Endothelial cell (in vitro differentiated cells): Measurements from ENCODE around the gene GPAM. TPM values are rescaled to one million over a fixed set of nuclear protein-coding genes. Genes with fewer than 3 reads are reported as not detected.

Source experiments
- DNase-seq: peaks from one replicate; pipeline ENCODE4 v3.0.0; 2021; ENCODE audit warnings: low spot score
- H3K27ac Mint-ChIP-seq: one replicate; pipeline ENCODE4 v1.8.0; 2021; ENCODE audit warnings: mixed read lengths, inconsistent platforms; ENCODE audit not compliant: unreplicated experiment
- H3K27me3 Mint-ChIP-seq: one replicate; pipeline ENCODE4 v1.8.0; 2021; ENCODE audit warnings: mild to moderate bottlenecking, moderate library complexity, mixed read lengths, inconsistent platforms; ENCODE audit not compliant: unreplicated experiment
- H3K36me3 Mint-ChIP-seq: one replicate; pipeline ENCODE4 v1.8.0; 2021; ENCODE audit warnings: mild to moderate bottlenecking, low read depth, mixed read lengths, inconsistent platforms; ENCODE audit not compliant: unreplicated experiment
- H3K4me1 Mint-ChIP-seq: one replicate; pipeline ENCODE4 v1.8.0; 2021; ENCODE audit warnings: mild to moderate bottlenecking, mixed read lengths, inconsistent platforms; ENCODE audit not compliant: unreplicated experiment
- H3K4me3 Mint-ChIP-seq: one replicate; pipeline ENCODE4 v1.8.0; 2021; ENCODE audit warnings: mild to moderate bottlenecking, mixed read lengths, inconsistent platforms; ENCODE audit not compliant: unreplicated experiment
- H3K9me3 Mint-ChIP-seq: one replicate; pipeline ENCODE4 v1.8.0; 2021; ENCODE audit warnings: mixed read lengths, inconsistent platforms; ENCODE audit not compliant: unreplicated experiment
- total RNA-seq: library from RNA; stranded (reverse); fragmentation: NEBNext Ultra II Directional; extraction: Animal tissue kit (Norgen Biotek cat#: 25700); gene quantifications from one replicate; pipeline ENCODE4 v1.2.1, GENCODE V29; 2021; ENCODE audit not compliant: unreplicated experiment
- TF ChIP-seq, protein P1 (sequence below): fragments of 200-600 bp; sonication (generic); IDR thresholded peaks from one replicate; pipeline ENCODE4 v1.5.0; 2021; ENCODE audit warnings: antibody characterized with exemption; ENCODE audit not compliant: unreplicated experiment

The GPAM gene
- total RNA-seq, 1 donor from 2014 or later, result 11.5 TPM

DNA sequence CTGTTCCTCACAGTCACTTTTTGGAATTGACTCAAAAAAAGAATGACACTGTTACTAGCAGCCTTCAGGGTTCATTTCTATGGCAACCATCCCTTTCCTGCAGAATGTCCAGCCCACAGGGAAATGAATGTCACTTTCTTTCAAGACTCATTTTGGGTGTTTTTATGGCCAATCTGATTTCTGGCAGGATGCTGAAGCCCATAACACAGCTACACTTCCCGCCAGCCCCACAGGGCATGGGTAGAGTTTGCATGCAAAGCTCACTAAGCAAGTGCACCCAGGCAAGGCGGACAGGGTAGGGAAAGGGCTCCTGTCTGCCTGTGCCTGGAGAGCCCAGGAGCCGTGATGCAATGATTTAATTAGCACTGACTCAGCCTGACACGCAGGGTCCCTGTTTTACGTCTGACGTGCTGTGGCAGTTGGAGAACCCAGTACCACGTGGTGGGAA lies 26.1 kb upstream of the GPAM start:
- no peak overlapping the region for H3K27ac Mint-ChIP-seq
- TF ChIP-seq, protein P1, sequence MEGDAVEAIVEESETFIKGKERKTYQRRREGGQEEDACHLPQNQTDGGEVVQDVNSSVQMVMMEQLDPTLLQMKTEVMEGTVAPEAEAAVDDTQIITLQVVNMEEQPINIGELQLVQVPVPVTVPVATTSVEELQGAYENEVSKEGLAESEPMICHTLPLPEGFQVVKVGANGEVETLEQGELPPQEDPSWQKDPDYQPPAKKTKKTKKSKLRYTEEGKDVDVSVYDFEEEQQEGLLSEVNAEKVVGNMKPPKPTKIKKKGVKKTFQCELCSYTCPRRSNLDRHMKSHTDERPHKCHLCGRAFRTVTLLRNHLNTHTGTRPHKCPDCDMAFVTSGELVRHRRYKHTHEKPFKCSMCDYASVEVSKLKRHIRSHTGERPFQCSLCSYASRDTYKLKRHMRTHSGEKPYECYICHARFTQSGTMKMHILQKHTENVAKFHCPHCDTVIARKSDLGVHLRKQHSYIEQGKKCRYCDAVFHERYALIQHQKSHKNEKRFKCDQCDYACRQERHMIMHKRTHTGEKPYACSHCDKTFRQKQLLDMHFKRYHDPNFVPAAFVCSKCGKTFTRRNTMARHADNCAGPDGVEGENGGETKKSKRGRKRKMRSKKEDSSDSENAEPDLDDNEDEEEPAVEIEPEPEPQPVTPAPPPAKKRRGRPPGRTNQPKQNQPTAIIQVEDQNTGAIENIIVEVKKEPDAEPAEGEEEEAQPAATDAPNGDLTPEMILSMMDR, result no peak
- H3K9me3 Mint-ChIP-seq, result no peaks in the 10 kb centered on the region
- peaks cover 1% of the 10 kb centered on the region for H3K27me3 Mint-ChIP-seq
- H3K36me3 Mint-ChIP-seq, result no peaks in the 10 kb centered on the region
- peaks cover 3% of the 10 kb centered on the region for H3K4me1 Mint-ChIP-seq
- DNase-seq, result no peak
- H3K4me3 Mint-ChIP-seq, result no peak overlapping the region

DNA sequence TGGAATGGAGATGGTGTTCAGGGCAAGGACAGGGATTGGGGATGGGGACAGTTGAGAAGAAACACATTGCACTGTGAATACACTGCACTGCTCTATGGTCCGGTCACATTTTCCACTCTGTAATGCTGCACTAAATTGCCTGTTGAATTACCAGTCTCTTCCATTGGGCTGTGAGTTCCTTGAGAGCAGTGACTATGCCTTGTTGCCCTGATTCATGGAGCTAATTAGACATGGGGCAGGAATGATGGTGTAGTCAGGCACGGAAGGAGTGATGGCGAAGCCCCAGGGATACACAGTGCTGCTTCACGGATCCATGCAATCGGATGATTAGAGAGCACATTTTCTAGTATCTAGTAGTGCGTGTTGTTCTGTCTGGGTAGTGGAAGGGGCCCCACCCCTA lies 25.4 kb upstream of the GPAM start:
- Mint-ChIP-seq H3K36me3 (no peaks in the 10 kb centered on the region), H3K27me3 (peaks cover 1% of the 10 kb centered on the region), H3K4me3 (no peak overlapping the region), H3K27ac (no peak overlapping the region), H3K4me1 (peaks cover 6% of the 10 kb centered on the region), H3K9me3 (no peaks in the 10 kb centered on the region)
- no peak for DNase-seq
- TF ChIP-seq, protein P1, result no peak

DNA sequence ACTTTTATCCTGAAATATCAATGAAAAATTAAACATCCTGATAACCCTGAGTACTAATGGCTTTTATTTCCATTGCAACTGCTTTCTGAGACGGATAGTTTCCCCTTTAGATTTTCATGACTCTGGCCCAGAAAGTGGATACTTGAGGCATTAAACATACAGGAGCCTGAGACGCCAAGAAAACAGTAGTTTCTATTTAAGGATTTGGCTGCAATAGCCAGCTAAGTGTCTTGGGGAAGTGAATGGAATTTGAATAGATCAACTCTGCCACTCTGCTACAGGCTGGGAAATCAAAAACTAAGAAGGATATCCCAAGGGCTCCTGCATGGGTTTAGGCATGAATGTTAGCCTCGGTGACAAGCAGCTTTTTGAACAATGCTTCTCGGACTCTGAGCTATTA lies 24.7 kb upstream of the GPAM start:
- peaks cover 1% of the 10 kb centered on the region for H3K27me3 Mint-ChIP-seq
- no peak overlapping the region for H3K27ac Mint-ChIP-seq
- TF ChIP-seq, protein P1, result no peak
- H3K36me3 Mint-ChIP-seq, result no peaks in the 10 kb centered on the region
- no peak for DNase-seq
- H3K4me1 Mint-ChIP-seq, result peaks cover 6% of the 10 kb centered on the region
- H3K4me3 Mint-ChIP-seq, result no peak overlapping the region
- no peaks in the 10 kb centered on the region for H3K9me3 Mint-ChIP-seq

DNA sequence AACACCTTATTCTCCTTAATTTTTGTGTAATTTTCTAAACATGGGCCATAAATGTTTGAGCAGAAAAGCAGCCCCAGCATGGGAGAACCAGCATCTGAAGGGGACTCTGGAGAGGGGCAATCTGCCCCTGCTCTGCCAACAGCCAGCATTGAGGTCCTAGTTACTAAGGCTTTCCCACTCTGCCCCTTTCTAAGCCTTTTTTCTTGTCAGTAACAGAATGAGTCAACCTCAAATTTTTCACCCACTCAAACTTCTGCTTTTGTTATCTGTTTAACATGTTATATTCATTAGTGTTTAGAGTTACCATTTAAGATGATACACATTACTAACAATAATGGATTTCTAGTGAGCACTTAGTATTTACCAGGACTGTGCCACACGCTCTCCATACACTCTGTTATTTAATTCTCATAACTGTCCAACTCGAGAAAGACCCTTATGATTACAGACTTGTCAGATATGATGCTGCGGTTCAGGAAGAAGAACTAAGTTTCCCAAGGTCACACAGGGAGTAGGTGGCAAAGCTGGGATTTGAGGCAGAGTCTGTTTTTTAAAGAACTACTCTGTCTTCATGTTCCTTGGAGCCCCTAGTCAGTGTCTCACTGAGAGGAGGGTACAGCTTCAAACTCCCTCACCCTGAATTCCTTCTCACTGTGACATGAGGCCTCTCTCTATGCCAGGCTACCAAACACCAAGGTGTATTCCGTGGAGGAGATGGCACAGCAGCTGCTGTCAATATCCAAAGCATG lies 19.9 kb upstream of the GPAM start:
- TF ChIP-seq, protein P1, result no peak
- Mint-ChIP-seq H3K4me1 (peaks cover 3% of the 10 kb centered on the region), H3K27ac (no peak overlapping the region), H3K36me3 (no peaks in the 10 kb centered on the region), H3K9me3 (no peaks in the 10 kb centered on the region), H3K4me3 (no peak overlapping the region), H3K27me3 (peaks cover 7% of the 10 kb centered on the region)
- DNase-seq, result no peak

DNA sequence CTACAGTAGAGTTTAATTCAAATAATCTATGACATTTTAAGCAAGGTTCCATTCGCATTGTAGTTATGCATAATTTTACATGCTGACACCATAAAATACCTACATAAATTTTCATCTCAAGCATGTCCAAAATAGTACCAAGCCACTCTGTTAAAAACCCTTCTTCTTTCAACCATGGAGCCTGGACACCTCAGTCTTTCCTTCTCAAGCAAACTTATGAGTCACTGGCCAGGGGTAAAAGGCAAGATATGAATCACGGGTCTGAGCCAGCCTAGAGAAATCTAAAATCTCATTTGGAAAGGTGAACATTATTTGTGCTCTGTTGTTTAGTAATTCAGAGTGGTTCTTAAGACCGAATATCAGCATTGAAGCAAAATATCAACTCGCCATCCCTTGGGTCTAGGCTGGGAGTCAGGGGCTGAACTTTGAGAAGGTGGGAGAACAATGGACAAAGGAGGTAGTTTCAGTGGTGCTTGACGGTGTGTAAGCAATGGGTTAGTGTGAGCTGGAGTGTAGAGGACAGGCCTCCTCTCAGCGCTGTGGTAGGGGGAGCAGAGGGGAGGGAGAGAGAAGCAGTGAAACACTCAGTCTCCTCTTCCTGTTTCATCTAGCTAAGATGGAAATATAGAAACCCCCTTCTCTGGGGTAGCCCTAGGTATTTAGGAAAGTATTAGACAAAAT lies 19.1 kb upstream of the GPAM start:
- Mint-ChIP-seq H3K4me1 (peaks cover 3% of the 10 kb centered on the region), H3K9me3 (no peaks in the 10 kb centered on the region), H3K27me3 (peaks cover 7% of the 10 kb centered on the region), H3K4me3 (no peak overlapping the region), H3K27ac (no peak overlapping the region), H3K36me3 (no peaks in the 10 kb centered on the region)
- DNase-seq, result no peak
- TF ChIP-seq, protein P1, result no peak
